ENCODE results near the gene SYCP2.

DNA sequence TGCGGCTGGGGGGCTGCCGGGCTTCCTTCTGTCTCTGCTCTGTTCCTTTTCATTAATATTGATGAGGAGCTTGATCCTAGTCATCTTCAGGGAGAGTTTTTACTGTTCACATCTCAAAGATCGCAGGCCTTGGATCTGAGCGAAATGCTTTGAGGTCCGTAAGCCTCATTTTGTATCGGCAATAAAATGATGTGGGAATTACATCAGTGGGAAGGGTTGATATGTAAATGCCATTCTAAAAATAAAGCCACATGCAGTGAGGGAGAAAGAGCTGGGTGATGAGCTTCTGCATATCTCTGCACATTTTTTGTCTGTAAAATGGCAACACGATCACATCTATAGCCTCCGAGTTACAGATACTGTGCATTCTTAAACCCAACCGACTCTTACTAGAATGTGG, 49.6 kb upstream of the SYCP2 start:
- TF ChIP-seq, protein P1, sequence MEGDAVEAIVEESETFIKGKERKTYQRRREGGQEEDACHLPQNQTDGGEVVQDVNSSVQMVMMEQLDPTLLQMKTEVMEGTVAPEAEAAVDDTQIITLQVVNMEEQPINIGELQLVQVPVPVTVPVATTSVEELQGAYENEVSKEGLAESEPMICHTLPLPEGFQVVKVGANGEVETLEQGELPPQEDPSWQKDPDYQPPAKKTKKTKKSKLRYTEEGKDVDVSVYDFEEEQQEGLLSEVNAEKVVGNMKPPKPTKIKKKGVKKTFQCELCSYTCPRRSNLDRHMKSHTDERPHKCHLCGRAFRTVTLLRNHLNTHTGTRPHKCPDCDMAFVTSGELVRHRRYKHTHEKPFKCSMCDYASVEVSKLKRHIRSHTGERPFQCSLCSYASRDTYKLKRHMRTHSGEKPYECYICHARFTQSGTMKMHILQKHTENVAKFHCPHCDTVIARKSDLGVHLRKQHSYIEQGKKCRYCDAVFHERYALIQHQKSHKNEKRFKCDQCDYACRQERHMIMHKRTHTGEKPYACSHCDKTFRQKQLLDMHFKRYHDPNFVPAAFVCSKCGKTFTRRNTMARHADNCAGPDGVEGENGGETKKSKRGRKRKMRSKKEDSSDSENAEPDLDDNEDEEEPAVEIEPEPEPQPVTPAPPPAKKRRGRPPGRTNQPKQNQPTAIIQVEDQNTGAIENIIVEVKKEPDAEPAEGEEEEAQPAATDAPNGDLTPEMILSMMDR (IDR thresholded peaks at IDR 0.05), result no peak
- TF ChIP-seq POLR2A (IDR thresholded peaks at IDR 0.05), result no peak

Measured in ovary (tissue), 3 donors.